Ureter (tissue), 1 donor: Measurements from ENCODE around the gene PAM. TPM values are rescaled to one million over a fixed set of nuclear protein-coding genes. Genes with fewer than 3 reads are reported as not detected.
"Not testable (repeated sequence)": the region's sequence is repeated elsewhere in the genome, so short reads cannot be mapped to it uniquely, and the experiment has no call there.

Source experiments
- DNase-seq: peaks from one replicate; pipeline ENCODE4 v3.0.0-alpha.2; 2020; ENCODE audit warnings: low spot score
- total RNA-seq: library from RNA; stranded (reverse); gene quantifications from one replicate; pipeline ENCODE4 v1.2.4, GENCODE V29; 2023
- donor health status: DM: yes; HTN: yes; CAD: no.

The PAM gene
- total RNA-seq, 1 donor from 2014 or later, result 124 TPM

- DNase-seq, result not testable (repeated sequence)
Observed at GRCh38 chr5:102751903-102752376, 3.2 kb upstream of the PAM start.

- DNase-seq, result no peak
Observed at GRCh38 chr5:102753889-102754766, 977 bp upstream of the PAM start.

GRCh38 chr5:102755686-102756371 is 724 bp downstream of the PAM start:
- DNase-seq, result peak; percentile 57

- DNase-seq, result no peak
Observed at GRCh38 chr5:102758576-102758975, 3.5 kb downstream of the PAM start.

- no peak for DNase-seq
Observed at GRCh38 chr5:102759289-102759688, 4.2 kb downstream of the PAM start.

GRCh38 chr5:102759700-102760099 is 4.6 kb downstream of the PAM start:
- DNase-seq, result no peak

DNA sequence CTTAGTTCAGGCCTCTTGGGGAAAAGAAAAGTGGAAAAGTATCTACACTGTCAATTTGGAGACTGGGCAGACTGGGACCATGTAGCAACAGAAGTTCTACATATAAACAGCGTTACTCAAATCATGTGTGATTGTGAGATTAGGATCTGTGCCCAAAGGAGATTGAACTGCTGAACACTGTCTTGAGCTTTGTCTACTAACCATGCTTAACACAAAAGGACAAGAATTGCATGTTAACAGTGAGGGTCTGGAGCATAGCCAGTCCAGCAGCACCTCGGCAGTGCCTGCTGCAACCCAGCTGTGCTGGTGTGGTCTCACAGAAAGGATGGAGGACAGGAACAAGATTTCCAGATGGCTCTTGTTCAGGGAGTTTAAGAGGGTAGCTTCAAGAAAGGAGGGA is 5.7 kb downstream of the PAM start:
- DNase-seq, result no peak

DNA sequence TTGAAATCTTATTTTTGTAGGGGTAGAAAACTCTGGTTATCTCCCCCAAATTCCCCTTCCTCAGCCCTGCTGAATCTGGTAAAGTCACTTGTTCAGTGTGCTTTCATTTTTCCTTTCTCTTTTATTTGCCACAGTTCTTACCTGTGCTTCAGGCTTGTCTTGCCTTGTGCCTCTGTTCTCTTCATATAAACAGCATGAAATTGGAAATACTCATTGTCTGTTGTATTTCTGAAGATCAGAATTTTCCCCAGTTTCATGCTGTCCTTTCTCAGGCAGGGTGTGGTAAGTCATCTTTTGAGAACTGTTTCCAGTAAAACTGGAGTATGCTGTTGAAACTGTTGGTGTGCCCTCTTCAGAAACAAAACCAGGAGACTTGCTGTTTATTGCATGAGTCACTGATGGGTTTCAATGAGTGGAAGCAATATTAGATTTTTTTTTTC is 7.0 kb downstream of the PAM start:
- DNase-seq, result no peak

DNA sequence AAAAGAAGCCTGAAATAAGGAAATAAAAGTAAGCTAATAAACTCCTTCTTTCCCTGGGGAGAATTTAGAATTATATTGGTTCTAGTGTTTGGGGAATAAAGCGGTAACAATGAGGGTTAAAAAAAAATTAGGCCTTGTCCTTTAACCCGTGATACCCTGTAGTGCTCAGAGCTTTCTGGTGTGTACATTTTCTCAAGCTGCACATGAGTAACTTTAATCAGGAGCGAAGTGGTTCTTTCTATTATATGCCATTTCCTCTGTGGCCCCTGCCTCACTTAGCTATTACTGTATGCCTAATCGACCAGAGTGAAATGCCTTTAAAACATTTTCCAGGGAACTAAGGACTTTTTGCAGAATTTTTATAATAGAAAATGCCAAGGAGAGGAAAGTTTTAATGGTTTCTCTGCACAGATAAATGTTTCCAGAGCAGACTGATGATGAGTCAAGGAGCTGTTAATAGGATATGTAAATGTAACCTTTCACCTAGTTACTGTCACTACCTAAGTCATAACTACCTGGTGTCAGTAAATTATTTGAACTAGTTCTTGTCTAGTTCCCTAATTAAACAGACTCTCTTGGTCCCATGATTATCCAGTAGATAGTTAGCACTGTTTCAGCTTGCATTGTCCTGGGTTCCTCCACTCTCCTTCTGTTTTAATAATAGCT is 7.6 kb downstream of the PAM start:
- DNase-seq, result no peak

DNA sequence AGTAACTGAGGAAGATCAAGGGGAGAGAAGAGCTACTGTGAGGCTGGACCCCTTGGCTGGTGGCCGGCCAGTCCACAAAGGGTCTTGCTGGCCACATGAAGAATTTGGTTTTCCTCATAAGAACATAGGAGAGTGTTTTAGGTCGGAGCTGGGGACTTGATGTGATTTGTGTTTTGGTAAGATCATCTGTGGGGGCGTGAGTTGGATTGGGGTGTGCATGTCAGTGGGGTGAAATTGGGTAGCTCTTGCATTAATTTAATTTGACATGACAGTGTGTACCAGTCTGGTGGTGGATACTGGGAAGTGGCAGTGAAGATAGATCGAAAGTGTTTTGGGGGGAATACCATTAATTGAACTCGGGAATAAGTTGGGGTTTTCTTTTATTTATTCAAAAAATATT is 8.6 kb downstream of the PAM start:
- no peak for DNase-seq

- DNase-seq, result no peak
Observed at GRCh38 chr5:102764381-102765004, 9.4 kb downstream of the PAM start.

DNA sequence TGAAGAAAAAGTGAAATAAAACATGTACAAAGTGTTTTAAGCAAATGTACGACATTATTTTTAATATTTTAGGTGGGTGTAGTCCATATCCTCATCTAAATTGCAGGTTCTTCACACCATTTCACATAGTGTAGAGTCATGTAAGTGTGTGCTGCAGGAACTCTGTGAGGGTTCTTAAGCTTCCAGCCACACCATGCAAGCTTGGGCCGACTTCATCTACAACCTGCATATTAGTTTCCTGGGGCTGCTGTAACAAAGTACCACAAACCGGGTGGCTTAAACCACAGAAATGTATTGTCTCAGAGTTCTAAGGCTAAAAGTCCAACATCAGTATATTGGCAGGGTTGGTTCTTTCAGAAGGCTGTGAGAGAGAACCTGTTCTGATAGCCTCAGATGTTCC is 10.2 kb downstream of the PAM start:
- DNase-seq, result no peak

DNA sequence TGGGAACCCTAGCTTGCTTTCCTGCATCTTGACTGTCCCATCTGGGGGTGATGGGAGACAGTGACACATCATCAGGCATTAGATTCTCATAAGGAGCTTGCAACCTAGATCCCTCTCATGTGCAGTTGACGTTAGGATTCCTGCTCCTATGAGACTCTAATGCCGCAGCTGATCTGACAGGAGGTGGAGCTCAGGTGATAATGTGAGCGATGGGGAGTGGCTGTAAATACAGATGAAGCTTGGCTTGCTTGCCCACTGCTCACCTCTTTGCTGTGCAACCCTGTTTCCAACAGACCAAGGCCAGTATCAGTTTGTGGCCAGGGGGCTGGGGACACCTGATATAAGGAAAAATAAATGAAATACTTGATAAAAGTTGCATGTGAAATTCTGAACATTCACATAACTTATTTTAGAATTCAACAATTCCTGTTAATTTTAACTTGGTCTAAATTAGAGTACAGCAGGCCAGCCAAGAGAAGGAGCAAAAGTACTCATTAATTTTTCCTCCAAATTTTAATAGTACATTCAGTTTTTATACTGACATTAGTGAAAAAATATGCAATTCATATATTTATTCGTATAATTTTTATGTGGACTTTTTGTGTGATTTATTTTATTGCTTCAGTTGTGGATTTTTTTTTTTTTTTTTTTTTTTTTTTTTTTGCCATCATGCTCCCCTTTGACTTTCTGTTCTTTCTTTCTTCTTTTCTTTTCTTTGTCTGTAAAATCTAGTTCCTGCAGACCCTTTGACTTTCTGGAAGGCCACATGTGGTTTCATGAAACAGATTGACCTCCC is 11.4 kb downstream of the PAM start:
- DNase-seq, result no peak

DNA sequence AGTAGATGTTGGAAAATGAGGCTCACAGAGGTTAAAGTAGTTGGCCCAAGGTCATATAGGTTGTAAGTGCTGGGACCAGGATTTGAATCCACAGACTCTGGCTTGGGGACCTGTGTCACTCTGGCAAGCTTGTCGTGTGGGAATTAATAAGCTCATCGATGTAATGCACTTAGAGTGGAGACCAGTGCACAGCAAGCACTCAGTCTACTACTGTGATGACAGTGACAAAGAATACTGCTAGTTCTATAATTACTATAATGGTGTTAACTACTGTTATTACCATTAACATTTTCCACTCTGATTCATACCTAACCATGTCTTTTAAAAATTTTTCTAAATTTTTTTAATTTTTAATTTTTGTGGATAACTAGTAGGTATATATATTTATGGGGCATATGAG is 12.8 kb downstream of the PAM start:
- DNase-seq, result no peak

GRCh38 chr5:102770803-102771202 is 15.7 kb downstream of the PAM start:
- no peak for DNase-seq

GRCh38 chr5:102771435-102771834 is 16.3 kb downstream of the PAM start:
- DNase-seq, result no peak

DNA sequence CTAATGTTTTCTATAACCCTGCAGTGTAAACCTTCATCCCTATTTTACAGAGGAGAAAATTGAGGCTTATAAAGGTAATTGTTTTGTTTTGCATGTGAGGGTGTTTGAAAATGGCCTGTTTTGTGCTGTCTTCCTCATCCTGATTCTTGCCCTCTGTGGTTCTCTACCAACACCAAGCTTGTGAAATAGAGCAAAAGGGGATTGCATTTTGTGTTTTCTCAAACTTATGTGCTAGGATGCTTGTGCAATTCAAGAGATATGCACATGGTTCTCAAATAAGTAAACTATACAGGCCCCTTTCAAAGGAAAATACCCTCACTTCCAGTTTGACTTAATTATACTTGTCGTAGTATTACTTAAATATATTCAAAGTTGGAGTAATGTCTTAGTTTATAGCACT is 17.2 kb downstream of the PAM start:
- DNase-seq, result no peak

DNA sequence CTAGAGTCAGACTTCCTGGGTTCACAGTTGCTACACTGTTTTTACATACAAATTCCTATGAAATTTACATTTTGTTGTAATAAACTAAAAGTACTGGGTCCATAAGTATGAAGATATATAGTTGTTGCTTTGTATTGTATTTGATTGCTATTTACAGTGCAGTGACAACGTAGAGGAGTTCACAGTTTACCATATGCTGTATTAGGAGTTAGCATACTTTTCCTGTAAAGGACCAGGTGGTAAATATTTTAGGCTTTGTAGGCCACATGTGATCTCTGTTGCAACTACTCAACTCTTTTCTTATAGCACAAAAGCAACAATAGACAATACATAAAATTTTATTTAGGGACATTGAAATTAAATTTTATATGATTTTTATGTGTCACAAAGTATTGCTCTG is 18.0 kb downstream of the PAM start:
- no peak for DNase-seq

DNA sequence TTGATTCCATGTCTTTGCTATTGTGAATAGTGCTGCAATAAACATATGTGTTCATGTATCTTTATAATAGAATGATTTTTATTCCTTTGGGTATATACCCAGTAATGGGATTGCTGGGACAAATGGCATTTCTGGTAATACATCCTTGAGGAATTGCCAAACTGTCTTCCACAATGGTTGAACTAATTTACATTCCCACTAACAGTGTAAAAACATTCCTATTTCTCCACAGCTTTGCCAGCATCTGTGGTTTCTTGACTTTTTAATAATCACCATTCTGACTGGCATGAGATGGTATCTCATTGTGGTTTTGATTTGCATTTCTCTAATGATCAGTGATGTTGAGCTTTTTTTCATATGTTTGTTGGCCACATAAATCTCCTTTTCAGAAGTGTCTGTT is 20.7 kb downstream of the PAM start:
- not testable (repeated sequence) for DNase-seq

GRCh38 chr5:102777099-102777498 is 22.0 kb downstream of the PAM start:
- DNase-seq, result no peak

DNA sequence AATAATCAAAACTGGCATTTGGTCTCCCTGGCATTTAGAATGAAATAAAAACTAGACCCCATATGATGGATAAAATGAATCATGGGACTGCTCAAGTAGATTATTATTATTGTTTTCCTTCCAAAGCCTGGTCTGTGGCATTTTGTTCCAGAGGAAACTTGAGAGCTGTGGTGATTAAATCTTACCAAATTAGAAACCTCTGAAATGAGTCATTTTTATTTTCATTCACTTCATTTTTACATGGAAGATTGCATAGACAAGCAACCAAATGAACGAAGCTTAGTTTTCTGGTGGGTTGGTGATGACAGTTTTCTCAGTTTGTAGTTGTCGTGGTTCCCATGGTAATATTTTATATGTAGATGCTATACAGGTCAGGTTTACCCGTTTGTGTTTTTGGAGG is 23.4 kb downstream of the PAM start:
- DNase-seq, result no peak
